Measurements from ENCODE around the gene ATP9A.

ATP9A gene

GRCh38 chr20:51678026-51678697 is 90.0 kb downstream of the ATP9A start:
- H3K27me3 ChIP-seq (ENCODE audit: insufficient read depth, poor library complexity, severe bottlenecking) = no peaks in the 10 kb centered on the region
- DNase-seq (ENCODE audit: low read depth in 1 of 2, low spot score in 1 of 2) = no peak

GRCh38 chr20:51668947-51669346 is 99.2 kb downstream of the ATP9A start:
- Histone ChIP-seq H3K27me3 (ENCODE audit: insufficient read depth, poor library complexity, severe bottlenecking) (no peaks in the 10 kb centered on the region), H3K27ac (replicated peaks) (no peak overlapping the region), H3K4me3 (replicated peaks; ENCODE audit: insufficient read depth, low read length) (no peak overlapping the region)
- DNase-seq (ENCODE audit: low read depth in 1 of 2, low spot score in 1 of 2) = no peak
- no peak for TF ChIP-seq REST (IDR thresholded peaks at IDR 0.05; ENCODE audit: insufficient replicate concordance, low read depth)
- TF ChIP-seq SPI1 (IDR thresholded peaks at IDR 0.05; ENCODE audit: borderline replicate concordance, low read depth) = no peak
- TF ChIP-seq GABPA (IDR thresholded peaks at IDR 0.05; ENCODE audit: low read depth) = no peak
- TF ChIP-seq POLR2AphosphoS5 (IDR thresholded peaks at IDR 0.05; ENCODE audit: low read depth) = no peak
- TF ChIP-seq CTCF (IDR thresholded peaks at IDR 0.05; ENCODE audit: insufficient read depth, low read length) = no peak

More at GRCh38 chr20:51678026-51678697, 90.0 kb downstream of the ATP9A start:
- Histone ChIP-seq H3K4me3 (replicated peaks; ENCODE audit: insufficient read depth, low read length) (no peak overlapping the region), H3K27ac (replicated peaks) (no peak overlapping the region)
- TF ChIP-seq POLR2AphosphoS5 (IDR thresholded peaks at IDR 0.05; ENCODE audit: low read depth) (no peak), REST (IDR thresholded peaks at IDR 0.05; ENCODE audit: insufficient replicate concordance, low read depth) (no peak), GABPA (IDR thresholded peaks at IDR 0.05; ENCODE audit: low read depth) (no peak), SPI1 (IDR thresholded peaks at IDR 0.05; ENCODE audit: borderline replicate concordance, low read depth) (no peak), CTCF (IDR thresholded peaks at IDR 0.05; ENCODE audit: insufficient read depth, low read length) (no peak)

GRCh38 chr20:51668515-51668914 is 99.7 kb downstream of the ATP9A start:
- no peak for DNase-seq (ENCODE audit: low read depth in 1 of 2, low spot score in 1 of 2)
- no peak overlapping the region for H3K27ac ChIP-seq (replicated peaks)
- no peak for TF ChIP-seq REST (IDR thresholded peaks at IDR 0.05; ENCODE audit: insufficient replicate concordance, low read depth)
- no peak for TF ChIP-seq CTCF (IDR thresholded peaks at IDR 0.05; ENCODE audit: insufficient read depth, low read length)
- no peak for TF ChIP-seq GABPA (IDR thresholded peaks at IDR 0.05; ENCODE audit: low read depth)
- TF ChIP-seq POLR2AphosphoS5 (IDR thresholded peaks at IDR 0.05; ENCODE audit: low read depth) = no peak
- H3K4me3 ChIP-seq (replicated peaks; ENCODE audit: insufficient read depth, low read length) = no peak overlapping the region
- no peaks in the 10 kb centered on the region for H3K27me3 ChIP-seq (ENCODE audit: insufficient read depth, poor library complexity, severe bottlenecking)

Measured in HL-60 (cell line).